Body of pancreas (tissue), 4 donors: ENCODE measurements around the gene CAPZB.

Experiments
- CTCF ChIP-seq, 7 experiments: fragments of 450-650 bp in 4 of 7; fragments of 200-600 bp in 3 of 7; sonication (generic) in 3 of 7; IDR thresholded peaks; one replicate each; pipeline ENCODE4 v1.5.1; 2016 to 2019; ENCODE audit warnings: antibody characterized with exemption in 7 of 7
- POLR2A ChIP-seq, 3 donors: fragments of 450-650 bp; IDR thresholded peaks; one replicate each; pipeline ENCODE4 v1.6.1; 2016; ENCODE audit warnings: antibody characterized with exemption in 3 of 3, mild to moderate bottlenecking in 2 of 3

- TF ChIP-seq CTCF (IDR thresholded peaks at IDR 0.05) (no peak), POLR2A (IDR thresholded peaks at IDR 0.05) (no peak)
These were observed 83.8 kb downstream of the CAPZB start for GRCh38 chr1:19401535-19401889.
